Loucy (cell line): Measurements from ENCODE around the gene LAMP2.
A peak's percentile ranks its signal among the peaks of the same experiment; 100 is the strongest.

Experiments used
- H2AFZ ChIP-seq: fragments of 200-600 bp; sonication (generic); 2 replicates; pipeline ENCODE4 v1.6.0; 2016; ENCODE audit warnings: antibody characterized with exemption, mild to moderate bottlenecking, low read length, moderate library complexity
- H3F3A ChIP-seq: fragments of 200-600 bp; 2 replicates; pipeline ENCODE4 v1.6.0; 2016; ENCODE audit warnings: antibody characterized with exemption, low read depth, mild to moderate bottlenecking
- H3K27me3 ChIP-seq: fragments of 200-600 bp; sonication (generic); 2 replicates; pipeline ENCODE4 v1.6.1; 2014; ENCODE audit warnings: low read length, mild to moderate bottlenecking; ENCODE audit not compliant: insufficient read depth, poor library complexity, severe bottlenecking
- H3K36me3 ChIP-seq: fragments of 200-600 bp; sonication (generic); 2 replicates; pipeline ENCODE4 v1.6.1; 2016; ENCODE audit warnings: low read length; ENCODE audit not compliant: insufficient read depth
- H3K4me1 ChIP-seq: fragments of 200-600 bp; sonication (generic); 2 replicates; pipeline ENCODE4 v1.5.1; 2014; ENCODE audit warnings: low read length, mild to moderate bottlenecking; ENCODE audit not compliant: insufficient read depth, poor library complexity, severe bottlenecking
- H3K4me2 ChIP-seq: fragments of 200-600 bp; sonication (generic); 2 replicates; pipeline ENCODE4 v1.6.0; 2014; ENCODE audit warnings: antibody characterized with exemption, low read length, low read depth, mild to moderate bottlenecking; ENCODE audit not compliant: poor library complexity, severe bottlenecking
- H3K4me3 ChIP-seq: fragments of 200-600 bp; sonication (generic); 2 replicates; pipeline ENCODE4 v1.5.1; 2014; ENCODE audit warnings: low read length, mild to moderate bottlenecking, mixed read lengths; ENCODE audit not compliant: poor library complexity, severe bottlenecking
- H3K79me2 ChIP-seq: fragments of 200-600 bp; sonication (generic); 2 replicates; pipeline ENCODE4 v1.6.1; 2014; ENCODE audit warnings: low read length; ENCODE audit not compliant: insufficient read depth
- H3K9ac ChIP-seq: fragments of 200-600 bp; sonication (generic); 2 replicates; pipeline ENCODE4 v1.6.0; 2014; ENCODE audit warnings: mild to moderate bottlenecking, low read depth, low read length, moderate library complexity; ENCODE audit not compliant: poor library complexity, severe bottlenecking
- H3K9me2 ChIP-seq: fragments of 200-600 bp; sonication (generic); replicated peaks from 2 replicates; pipeline ENCODE4 v1.6.1; 2016; ENCODE audit warnings: low read depth, low read length, mixed read lengths
- H3K9me3 ChIP-seq: fragments of 200-600 bp; sonication (generic); 2 replicates; pipeline ENCODE4 v1.6.1; 2014; ENCODE audit warnings: mild to moderate bottlenecking, antibody characterized with exemption, low read length, low read depth; ENCODE audit not compliant: insufficient read depth
- H4K20me1 ChIP-seq: fragments of 200-600 bp; sonication (generic); 2 replicates; pipeline ENCODE4 v1.6.0; 2014; ENCODE audit warnings: antibody characterized with exemption, low read length, mild to moderate bottlenecking; ENCODE audit not compliant: insufficient read depth, poor library complexity, severe bottlenecking
- EZH2phosphoT487 ChIP-seq: fragments of 200-600 bp; IDR thresholded peaks from 2 replicates; pipeline ENCODE4 v1.6.1; 2018; ENCODE audit warnings: antibody characterized with exemption, mild to moderate bottlenecking, moderate library complexity, borderline replicate concordance
- TF ChIP-seq, protein P1 (sequence below): fragments of 200-600 bp; sonication (generic); conservative IDR thresholded peaks from 2 replicates; pipeline ENCODE4 v1.5.1; 2014; ENCODE audit warnings: mild to moderate bottlenecking, antibody characterized with exemption, low read length

LAMP2 gene

DNA sequence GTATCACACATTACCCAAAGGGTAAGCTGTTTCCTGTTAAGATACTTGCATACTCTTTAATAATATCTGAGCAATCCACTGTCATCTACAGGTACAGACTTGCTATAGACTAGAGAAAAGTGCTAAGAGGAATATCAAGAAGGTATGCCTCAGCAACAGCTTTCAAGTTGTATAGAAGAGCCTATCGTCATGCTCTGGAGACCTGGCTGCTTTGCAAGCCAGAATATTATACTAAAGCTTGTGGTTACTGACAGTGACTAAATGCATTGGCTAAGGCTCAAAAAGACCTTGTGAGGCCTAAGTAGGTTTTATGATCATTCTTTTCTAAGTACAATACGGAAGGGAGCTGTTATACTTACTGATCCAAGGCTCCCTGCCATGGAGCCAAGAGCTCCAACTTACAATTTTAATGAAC is 11.3 kb downstream of the LAMP2 start:
- H3K36me3 ChIP-seq, result peaks cover 20% of the 10 kb centered on the region
- H3K4me2 ChIP-seq, result peak overlapping the region; percentile 84
- H3K79me2 ChIP-seq, result peaks cover 74% of the 10 kb centered on the region
- no peaks in the 10 kb centered on the region for H3K9me2 ChIP-seq
- no peaks in the 10 kb centered on the region for H3K27me3 ChIP-seq
- TF ChIP-seq, protein P1, sequence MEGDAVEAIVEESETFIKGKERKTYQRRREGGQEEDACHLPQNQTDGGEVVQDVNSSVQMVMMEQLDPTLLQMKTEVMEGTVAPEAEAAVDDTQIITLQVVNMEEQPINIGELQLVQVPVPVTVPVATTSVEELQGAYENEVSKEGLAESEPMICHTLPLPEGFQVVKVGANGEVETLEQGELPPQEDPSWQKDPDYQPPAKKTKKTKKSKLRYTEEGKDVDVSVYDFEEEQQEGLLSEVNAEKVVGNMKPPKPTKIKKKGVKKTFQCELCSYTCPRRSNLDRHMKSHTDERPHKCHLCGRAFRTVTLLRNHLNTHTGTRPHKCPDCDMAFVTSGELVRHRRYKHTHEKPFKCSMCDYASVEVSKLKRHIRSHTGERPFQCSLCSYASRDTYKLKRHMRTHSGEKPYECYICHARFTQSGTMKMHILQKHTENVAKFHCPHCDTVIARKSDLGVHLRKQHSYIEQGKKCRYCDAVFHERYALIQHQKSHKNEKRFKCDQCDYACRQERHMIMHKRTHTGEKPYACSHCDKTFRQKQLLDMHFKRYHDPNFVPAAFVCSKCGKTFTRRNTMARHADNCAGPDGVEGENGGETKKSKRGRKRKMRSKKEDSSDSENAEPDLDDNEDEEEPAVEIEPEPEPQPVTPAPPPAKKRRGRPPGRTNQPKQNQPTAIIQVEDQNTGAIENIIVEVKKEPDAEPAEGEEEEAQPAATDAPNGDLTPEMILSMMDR, result no peak
- TF ChIP-seq EZH2phosphoT487, result no peak
- H3K9ac ChIP-seq, result peak overlapping the region; percentile 78
- no peak overlapping the region for H2AFZ ChIP-seq
- H3K4me3 ChIP-seq, result peak overlapping the region; percentile 72
- H3K4me1 ChIP-seq, result peaks cover 86% of the 10 kb centered on the region
- H3F3A ChIP-seq, result peaks cover 5% of the 10 kb centered on the region
- no peaks in the 10 kb centered on the region for H3K9me3 ChIP-seq
- peaks cover 9% of the 10 kb centered on the region for H4K20me1 ChIP-seq

DNA sequence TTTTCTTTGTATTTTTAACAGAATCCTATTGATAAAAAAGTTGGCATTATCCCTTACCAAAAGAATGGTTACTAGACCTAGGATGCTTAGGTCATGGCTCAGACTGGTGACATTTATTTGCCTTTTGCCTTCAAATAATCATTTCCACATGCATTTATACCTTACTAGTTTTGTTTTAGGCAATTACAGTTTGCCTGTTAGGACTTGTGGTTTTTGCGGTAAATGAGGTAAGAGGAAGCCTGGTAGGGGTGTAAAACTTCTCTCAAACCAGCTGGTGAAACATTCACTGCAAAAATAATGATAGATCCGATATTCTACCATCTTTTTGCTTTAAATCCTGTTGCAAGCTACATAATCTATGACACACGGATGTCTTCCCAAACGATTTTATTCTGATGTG is 12.1 kb downstream of the LAMP2 start:
- Histone ChIP-seq H3K9ac (peak overlapping the region; percentile 78), H3K9me3 (no peaks in the 10 kb centered on the region), H3K27me3 (no peaks in the 10 kb centered on the region), H3K9me2 (no peaks in the 10 kb centered on the region), H3K4me1 (peaks cover 84% of the 10 kb centered on the region), H4K20me1 (peaks cover 5% of the 10 kb centered on the region), H3K79me2 (peaks cover 69% of the 10 kb centered on the region), H2AFZ (no peak overlapping the region), H3F3A (peaks cover 5% of the 10 kb centered on the region), H3K4me2 (peak overlapping the region; percentile 84), H3K36me3 (peaks cover 22% of the 10 kb centered on the region), H3K4me3 (peak overlapping the region; percentile 72)
- no peak for TF ChIP-seq EZH2phosphoT487

DNA sequence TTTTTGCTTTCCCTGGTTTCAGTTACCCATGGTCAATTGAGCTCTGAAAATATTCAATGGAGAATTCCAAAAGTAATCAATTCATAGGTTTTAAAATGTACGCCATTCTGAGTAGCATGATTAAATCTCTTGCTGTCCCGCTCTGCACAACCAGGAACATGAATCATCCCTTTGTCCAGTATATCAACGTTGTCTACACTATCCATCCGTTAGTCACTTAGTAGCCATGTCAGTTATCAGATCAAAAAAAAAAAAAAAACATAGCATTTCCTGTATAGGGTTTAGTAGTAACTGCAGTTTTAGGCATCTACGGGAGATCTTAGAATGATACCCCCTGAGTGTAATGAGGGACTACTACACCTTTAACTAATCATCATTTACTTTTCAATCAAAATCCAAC is 15.1 kb downstream of the LAMP2 start:
- peak overlapping the region; percentile 61 for H3K4me2 ChIP-seq
- no peak for TF ChIP-seq EZH2phosphoT487
- TF ChIP-seq, protein P1, result no peak

DNA sequence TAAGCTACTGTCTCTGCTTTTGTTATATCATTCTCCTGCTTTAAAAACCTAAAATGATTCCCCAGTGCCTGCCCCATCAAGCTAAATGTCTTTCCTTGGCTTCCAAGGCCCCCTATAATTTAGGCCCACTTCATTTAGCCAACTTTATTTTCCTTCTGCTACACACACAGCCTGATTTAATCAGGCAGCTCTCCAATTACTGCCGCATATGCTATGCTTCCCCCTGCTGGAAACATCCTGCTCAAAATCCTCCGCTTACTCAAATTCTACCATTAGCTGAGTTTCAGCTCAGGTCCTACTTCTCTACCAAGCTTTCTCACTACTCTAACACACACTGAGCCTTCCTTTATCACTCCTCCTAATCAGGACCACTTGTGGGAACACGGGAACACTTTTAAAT is 17.0 kb downstream of the LAMP2 start:
- H3K4me3 ChIP-seq, result no peak overlapping the region
- no peaks in the 10 kb centered on the region for H4K20me1 ChIP-seq
- peaks cover 40% of the 10 kb centered on the region for H3K4me1 ChIP-seq
- H3K36me3 ChIP-seq, result peaks cover 49% of the 10 kb centered on the region
- H2AFZ ChIP-seq, result no peak overlapping the region
- H3K4me2 ChIP-seq, result peak overlapping the region; percentile 23
- no peaks in the 10 kb centered on the region for H3K27me3 ChIP-seq
- H3K9me2 ChIP-seq, result no peaks in the 10 kb centered on the region
- H3K9me3 ChIP-seq, result no peaks in the 10 kb centered on the region
- peaks cover under 1% of the 10 kb centered on the region; the same call in 1 of the 2 replicates for H3F3A ChIP-seq
- no peak for TF ChIP-seq EZH2phosphoT487
- TF ChIP-seq, protein P1, result peak; percentile 60
- peaks cover 44% of the 10 kb centered on the region for H3K79me2 ChIP-seq
- H3K9ac ChIP-seq, result peak overlapping the region; percentile 48

More for the DNA sequence above, 15.1 kb downstream of the LAMP2 start:
- Histone ChIP-seq H3K79me2 (peaks cover 47% of the 10 kb centered on the region), H3F3A (peaks cover 5% of the 10 kb centered on the region), H4K20me1 (no peaks in the 10 kb centered on the region), H3K4me3 (peak overlapping the region; percentile 57), H3K9me3 (no peaks in the 10 kb centered on the region), H3K9ac (peak overlapping the region; percentile 48), H3K27me3 (no peaks in the 10 kb centered on the region), H3K4me1 (peaks cover 57% of the 10 kb centered on the region), H3K9me2 (no peaks in the 10 kb centered on the region), H2AFZ (no peak overlapping the region), H3K36me3 (peaks cover 34% of the 10 kb centered on the region)
